Muscle of leg (tissue), 11 donors: Measurements from ENCODE around the gene ICA1. TPM values are rescaled to one million over a fixed set of nuclear protein-coding genes. Genes with fewer than 3 reads are reported as not detected.
A peak's percentile ranks its signal among the peaks of the same experiment; 100 is the strongest.

Source experiments
- DNase-seq: peaks from one replicate; pipeline ENCODE4 v3.0.0; 2013
- H3K27ac ChIP-seq: one replicate; pipeline ENCODE4 v1.5.1; 2013; ENCODE audit warnings: mild to moderate bottlenecking, low read length, control low read depth
- H3K27me3 ChIP-seq: one replicate; pipeline ENCODE4 v1.6.1; 2013; ENCODE audit warnings: low read length; ENCODE audit not compliant: control insufficient read depth, insufficient read depth
- H3K36me3 ChIP-seq: one replicate; pipeline ENCODE4 v1.6.1; 2013; ENCODE audit warnings: low read length; ENCODE audit not compliant: control insufficient read depth, insufficient read depth
- H3K4me1 ChIP-seq: one replicate; pipeline ENCODE4 v1.6.1; 2013; ENCODE audit warnings: low read length; ENCODE audit not compliant: control insufficient read depth, insufficient read depth
- H3K4me3 ChIP-seq: one replicate; pipeline ENCODE4 v1.5.1; 2013; ENCODE audit warnings: low read length, control low read depth
- H3K9me3 ChIP-seq: replicated peaks from 2 replicates; pipeline ENCODE4 v1.6.1; 2013; ENCODE audit warnings: low read depth, low read length; ENCODE audit not compliant: control insufficient read depth
- WGBS: methylation state at CpG from one replicate; pipeline ENCODE4 v1.1.5; 2013; ENCODE audit warnings: missing lambda C conversion rate; ENCODE audit not compliant: insufficient coverage; 5-methylcytosine and 5-hydroxymethylcytosine counted together
- polyA plus RNA-seq, 8 donors: library from polyadenylated mRNA; unstranded; fragments of 120-200 nt; gene quantifications; one replicate each; pipeline versions ENCODE4 v1.2.1 to v1.2.3, GENCODE V29; 2013; ENCODE audit warnings: inconsistent platforms in 1 of 8, low replicate concordance in 1 of 8; ENCODE audit not compliant: insufficient read length in 8 of 8, insufficient read depth in 1 of 8
- total RNA-seq: library from RNA; stranded (reverse); fragments of 120-200 nt; gene quantifications from one replicate; pipeline ENCODE4 v1.2.4, GENCODE V29; 2013

Gene ICA1
- total and polyA plus RNA-seq, 9 donors, result 3.6 to 10.9 (median 4.6) TPM

- Histone ChIP-seq H3K27me3 (no peaks in the 10 kb centered on the region), H3K36me3 (no peaks in the 10 kb centered on the region), H3K9me3 (no peaks in the 10 kb centered on the region), H3K27ac (no peak overlapping the region), H3K4me3 (no peak overlapping the region), H3K4me1 (no peaks in the 10 kb centered on the region)
- 46% methylated on average over 3 of the region's 7 CpGs for WGBS
- DNase-seq, result no peak
Observed at GRCh38 chr7:8160779-8161345, 101.1 kb downstream of the ICA1 start.

- WGBS, result 100% methylated on average over 2 of the region's 3 CpGs
- no peaks in the 10 kb centered on the region for H3K27me3 ChIP-seq
- H3K27ac ChIP-seq, result no peak overlapping the region
- H3K4me3 ChIP-seq, result no peak overlapping the region
- H3K9me3 ChIP-seq, result no peaks in the 10 kb centered on the region
- DNase-seq, result no peak
- H3K4me1 ChIP-seq, result no peaks in the 10 kb centered on the region
- no peaks in the 10 kb centered on the region for H3K36me3 ChIP-seq
Observed at GRCh38 chr7:8160250-8160649, 101.7 kb downstream of the ICA1 start.

- H3K36me3 ChIP-seq, result no peaks in the 10 kb centered on the region
- no peaks in the 10 kb centered on the region for H3K4me1 ChIP-seq
- no peak overlapping the region for H3K4me3 ChIP-seq
- WGBS, result no CpG with 5 or more reads among the region's 2 CpGs
- no peak overlapping the region for H3K27ac ChIP-seq
- DNase-seq, result no peak
- H3K9me3 ChIP-seq, result no peaks in the 10 kb centered on the region
- H3K27me3 ChIP-seq, result no peaks in the 10 kb centered on the region
Observed at GRCh38 chr7:8159595-8159994, 102.4 kb downstream of the ICA1 start.

- Histone ChIP-seq H3K4me1 (no peaks in the 10 kb centered on the region), H3K27ac (no peak overlapping the region)
- no peak for DNase-seq
Observed at GRCh38 chr7:8157296-8157695, 104.7 kb downstream of the ICA1 start.

GRCh38 chr7:8155836-8156235 lies 106.1 kb downstream of the ICA1 start:
- H3K4me1 ChIP-seq, result no peaks in the 10 kb centered on the region
- DNase-seq, result no peak
- no peak overlapping the region for H3K27ac ChIP-seq
- 100% methylated on average over 3 of the region's 4 CpGs for WGBS
- no peaks in the 10 kb centered on the region for H3K27me3 ChIP-seq
- H3K4me3 ChIP-seq, result no peak overlapping the region
- H3K9me3 ChIP-seq, result no peaks in the 10 kb centered on the region
- H3K36me3 ChIP-seq, result no peaks in the 10 kb centered on the region

More at GRCh38 chr7:8157296-8157695, 104.7 kb downstream of the ICA1 start:
- no peak overlapping the region for H3K4me3 ChIP-seq
- no peaks in the 10 kb centered on the region for H3K36me3 ChIP-seq
- no peaks in the 10 kb centered on the region for H3K9me3 ChIP-seq
- H3K27me3 ChIP-seq, result no peaks in the 10 kb centered on the region
- WGBS, result 100% methylated on average over 1 of the region's 1 CpG

GRCh38 chr7:8154272-8154671 lies 107.7 kb downstream of the ICA1 start:
- 71% methylated on average over 1 of the region's 2 CpGs for WGBS
- Histone ChIP-seq H3K36me3 (no peaks in the 10 kb centered on the region), H3K4me3 (no peak overlapping the region)

GRCh38 chr7:8152489-8153192 lies 109.3 kb downstream of the ICA1 start:
- H3K27me3 ChIP-seq, result no peaks in the 10 kb centered on the region
- no peaks in the 10 kb centered on the region for H3K9me3 ChIP-seq
- 96% methylated on average over 4 of the region's 4 CpGs for WGBS
- DNase-seq, result no peak
- H3K27ac ChIP-seq, result no peak overlapping the region
- no peaks in the 10 kb centered on the region for H3K4me1 ChIP-seq
- H3K4me3 ChIP-seq, result no peak overlapping the region
- H3K36me3 ChIP-seq, result no peaks in the 10 kb centered on the region

More at GRCh38 chr7:8154272-8154671, 107.7 kb downstream of the ICA1 start:
- Histone ChIP-seq H3K4me1 (no peaks in the 10 kb centered on the region), H3K27ac (peak overlapping the region; percentile 7), H3K9me3 (no peaks in the 10 kb centered on the region), H3K27me3 (no peaks in the 10 kb centered on the region)
- no peak for DNase-seq

GRCh38 chr7:8151161-8151725 lies 110.7 kb downstream of the ICA1 start:
- Histone ChIP-seq H3K27ac (no peak overlapping the region), H3K9me3 (no peaks in the 10 kb centered on the region), H3K27me3 (no peaks in the 10 kb centered on the region), H3K36me3 (no peaks in the 10 kb centered on the region), H3K4me1 (peaks cover 6% of the 10 kb centered on the region), H3K4me3 (no peak overlapping the region)
- DNase-seq, result peak; percentile 49
- WGBS, result 71% methylated on average over 3 of the region's 7 CpGs

GRCh38 chr7:8149222-8149621 lies 112.7 kb downstream of the ICA1 start:
- Histone ChIP-seq H3K27me3 (peaks cover 2% of the 10 kb centered on the region), H3K9me3 (no peaks in the 10 kb centered on the region), H3K36me3 (no peaks in the 10 kb centered on the region), H3K4me3 (no peak overlapping the region), H3K4me1 (peaks cover 6% of the 10 kb centered on the region), H3K27ac (no peak overlapping the region)
- no CpG with 5 or more reads among the region's 4 CpGs for WGBS
- peak; percentile 77 for DNase-seq

- H3K36me3 ChIP-seq, result no peaks in the 10 kb centered on the region
- no peaks in the 10 kb centered on the region for H3K9me3 ChIP-seq
- H3K4me1 ChIP-seq, result peaks cover 6% of the 10 kb centered on the region
- DNase-seq, result peak; percentile 30
- H3K27ac ChIP-seq, result no peak overlapping the region
- H3K27me3 ChIP-seq, result peaks cover 2% of the 10 kb centered on the region
- no CpG with 5 or more reads among the region's 11 CpGs for WGBS
- H3K4me3 ChIP-seq, result no peak overlapping the region
Observed at GRCh38 chr7:8147760-8148463, 114.1 kb downstream of the ICA1 start.
